Vagina (tissue), 2 donors: ENCODE results near the gene C12orf42.

ENCODE experiments used
- POLR2A ChIP-seq, 2 donors: fragments of 450-650 bp; IDR thresholded peaks; one replicate each; pipeline ENCODE4 v1.6.1; 2017; ENCODE audit warnings: antibody characterized with exemption in 2 of 2, mild to moderate bottlenecking in 2 of 2, moderate library complexity in 2 of 2
- POLR2AphosphoS5 ChIP-seq, 2 donors: sonication (generic); formaldehyde crosslinking; IDR thresholded peaks; one replicate each; pipeline ENCODE4 v1.9.0; 2017; ENCODE audit warnings: antibody characterized with exemption in 2 of 2, mild to moderate bottlenecking in 2 of 2, low read depth in 1 of 2; ENCODE audit not compliant: insufficient read depth in 1 of 2
- TF ChIP-seq, protein P1 (sequence below), 3 experiments: fragments of 450-650 bp in 2 of 3; fragments of 200-600 bp in 1 of 3; sonication (generic) in 1 of 3; IDR thresholded peaks; one replicate each; pipeline ENCODE4 v1.5.1; 2017 to 2019; ENCODE audit warnings: antibody characterized with exemption in 3 of 3, mild to moderate bottlenecking in 2 of 3, moderate library complexity in 2 of 3

DNA sequence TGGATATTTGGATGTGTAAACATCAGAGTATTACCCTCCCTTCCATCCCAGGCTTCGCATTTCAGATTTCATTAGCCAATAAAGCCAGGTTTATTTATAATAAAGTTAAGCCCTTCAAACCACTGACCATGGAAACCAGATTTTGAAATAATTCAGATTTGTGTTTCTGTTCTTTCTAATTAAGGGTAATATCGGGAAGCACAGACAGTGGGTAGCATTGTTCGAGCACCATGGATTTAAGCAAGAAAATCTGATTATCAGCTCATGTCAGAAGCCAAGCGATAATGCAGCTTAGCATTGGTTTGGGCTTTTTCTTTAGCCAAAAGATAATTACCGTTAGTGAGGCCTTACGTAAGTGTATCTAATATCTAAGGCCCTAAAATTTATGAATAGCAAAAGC is 116.1 kb downstream of the C12orf42 start:
- TF ChIP-seq, protein P1, sequence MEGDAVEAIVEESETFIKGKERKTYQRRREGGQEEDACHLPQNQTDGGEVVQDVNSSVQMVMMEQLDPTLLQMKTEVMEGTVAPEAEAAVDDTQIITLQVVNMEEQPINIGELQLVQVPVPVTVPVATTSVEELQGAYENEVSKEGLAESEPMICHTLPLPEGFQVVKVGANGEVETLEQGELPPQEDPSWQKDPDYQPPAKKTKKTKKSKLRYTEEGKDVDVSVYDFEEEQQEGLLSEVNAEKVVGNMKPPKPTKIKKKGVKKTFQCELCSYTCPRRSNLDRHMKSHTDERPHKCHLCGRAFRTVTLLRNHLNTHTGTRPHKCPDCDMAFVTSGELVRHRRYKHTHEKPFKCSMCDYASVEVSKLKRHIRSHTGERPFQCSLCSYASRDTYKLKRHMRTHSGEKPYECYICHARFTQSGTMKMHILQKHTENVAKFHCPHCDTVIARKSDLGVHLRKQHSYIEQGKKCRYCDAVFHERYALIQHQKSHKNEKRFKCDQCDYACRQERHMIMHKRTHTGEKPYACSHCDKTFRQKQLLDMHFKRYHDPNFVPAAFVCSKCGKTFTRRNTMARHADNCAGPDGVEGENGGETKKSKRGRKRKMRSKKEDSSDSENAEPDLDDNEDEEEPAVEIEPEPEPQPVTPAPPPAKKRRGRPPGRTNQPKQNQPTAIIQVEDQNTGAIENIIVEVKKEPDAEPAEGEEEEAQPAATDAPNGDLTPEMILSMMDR (IDR thresholded peaks at IDR 0.05), result no peak
- TF ChIP-seq POLR2AphosphoS5 (IDR thresholded peaks at IDR 0.05; ENCODE audit: insufficient read depth in 1 of 2, low read depth in 1 of 2) (no peak), POLR2A (IDR thresholded peaks at IDR 0.05) (no peak)
